Breast epithelium (tissue), 4 donors: ENCODE results near the gene SYT9. TPM values are rescaled to one million over a fixed set of nuclear protein-coding genes. Genes with fewer than 3 reads are reported as not detected.

ENCODE experiments used
- DNase-seq, 2 donors: peaks; one replicate each; pipeline ENCODE4 v3.0.0-alpha.2; 2019; ENCODE audit warnings: low spot score in 2 of 2
- H3K27ac ChIP-seq, 2 donors: fragments of 200-600 bp; sonication (generic) in 1 of 2; one replicate each; pipeline ENCODE4 v1.5.1; 2016 to 2019; ENCODE audit warnings: mild to moderate bottlenecking in 1 of 2
- H3K27me3 ChIP-seq, 2 donors: fragments of 200-600 bp; sonication (generic) in 1 of 2; one replicate each; pipeline versions ENCODE4 v1.5.1 to v1.6.0; 2017 to 2019; ENCODE audit warnings: control low read depth in 1 of 2, mild to moderate bottlenecking in 1 of 2
- H3K36me3 ChIP-seq: fragments of 200-600 bp; one replicate; pipeline ENCODE4 v1.5.1; 2019
- H3K4me1 ChIP-seq, 2 donors: fragments of 200-600 bp; sonication (generic); one replicate each; pipeline ENCODE4 v1.5.1; 2016 to 2019; ENCODE audit warnings: control low read depth in 1 of 2
- H3K4me3 ChIP-seq, 3 donors: fragments of 200-600 bp; sonication (generic); 1 replicate in 2 of 3; 2 replicates in 1 of 3; pipeline ENCODE4 v1.5.1; 2016 to 2019; ENCODE audit warnings: mild to moderate bottlenecking in 3 of 3, moderate library complexity in 2 of 3
- H3K9me3 ChIP-seq, 2 donors: fragments of 200-600 bp; sonication (generic) in 1 of 2; one replicate each; pipeline ENCODE4 v1.5.1; 2016 to 2019; ENCODE audit warnings: control low read depth in 1 of 2
- POLR2A ChIP-seq: fragments of 450-650 bp; IDR thresholded peaks from one replicate; pipeline ENCODE4 v1.6.1; 2016; ENCODE audit warnings: antibody characterized with exemption, mild to moderate bottlenecking, moderate library complexity
- POLR2AphosphoS5 ChIP-seq, 3 donors: sonication (generic); formaldehyde crosslinking; IDR thresholded peaks; one replicate each; pipeline ENCODE4 v1.6.1; 2017; ENCODE audit warnings: antibody characterized with exemption in 3 of 3
- intact Hi-C: fragments of 100-400 bp; cut with DNase I; formaldehyde crosslinking; loops from one replicate; pipeline ENCODE4 v1.15.1; 2023; ENCODE audit warnings: low total_unique reads
- total RNA-seq, 3 donors: library from RNA; depleted of rRNA; stranded (reverse); fragments of >200 nt; gene quantifications; one replicate each; pipeline ENCODE4 v1.1.0, GENCODE V29; 2016
- TF ChIP-seq, protein P1 (sequence below), 3 donors: fragments of 450-650 bp; IDR thresholded peaks; one replicate each; pipeline ENCODE4 v1.5.1; 2016 to 2017; ENCODE audit warnings: antibody characterized with exemption in 3 of 3, mild to moderate bottlenecking in 3 of 3, moderate library complexity in 3 of 3

SYT9 gene
- total RNA-seq, 3 donors from 2014 or later, result 0.33 to 0.73 TPM; not detected in 1

DNA sequence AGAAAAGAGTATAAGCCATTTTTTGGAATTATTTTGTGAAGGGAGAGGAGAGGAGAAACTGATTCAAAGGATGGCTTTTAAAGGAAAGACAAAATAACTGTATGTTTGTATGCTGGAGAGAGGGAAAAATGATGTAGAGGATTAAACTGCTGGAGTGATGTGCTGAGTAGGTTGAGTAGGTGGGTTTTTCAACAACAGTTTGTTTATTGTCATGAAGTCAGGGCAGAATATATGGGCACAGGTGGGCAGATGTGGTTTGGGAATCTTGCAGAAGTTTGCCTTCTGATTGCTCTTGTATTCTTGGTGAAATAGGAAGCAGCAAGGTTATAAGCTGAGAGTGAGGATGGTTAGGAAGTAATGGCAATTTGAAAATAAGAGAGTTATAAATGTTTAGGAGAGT lies 12.1 kb downstream of the SYT9 start:
- no peak for DNase-seq
- H3K27ac ChIP-seq, result no peak overlapping the region
- no peaks in the 10 kb centered on the region for H3K9me3 ChIP-seq
- intact Hi-C loops, result no loop called here
- no peak overlapping the region for H3K4me3 ChIP-seq
- H3K36me3 ChIP-seq, result no peaks in the 10 kb centered on the region
- no peaks in the 10 kb centered on the region for H3K4me1 ChIP-seq
- H3K27me3 ChIP-seq, result no peaks in the 10 kb centered on the region
- TF ChIP-seq POLR2A (no peak), POLR2AphosphoS5 (IDR thresholded peaks at IDR 0.05) (no peak)
- TF ChIP-seq, protein P1, sequence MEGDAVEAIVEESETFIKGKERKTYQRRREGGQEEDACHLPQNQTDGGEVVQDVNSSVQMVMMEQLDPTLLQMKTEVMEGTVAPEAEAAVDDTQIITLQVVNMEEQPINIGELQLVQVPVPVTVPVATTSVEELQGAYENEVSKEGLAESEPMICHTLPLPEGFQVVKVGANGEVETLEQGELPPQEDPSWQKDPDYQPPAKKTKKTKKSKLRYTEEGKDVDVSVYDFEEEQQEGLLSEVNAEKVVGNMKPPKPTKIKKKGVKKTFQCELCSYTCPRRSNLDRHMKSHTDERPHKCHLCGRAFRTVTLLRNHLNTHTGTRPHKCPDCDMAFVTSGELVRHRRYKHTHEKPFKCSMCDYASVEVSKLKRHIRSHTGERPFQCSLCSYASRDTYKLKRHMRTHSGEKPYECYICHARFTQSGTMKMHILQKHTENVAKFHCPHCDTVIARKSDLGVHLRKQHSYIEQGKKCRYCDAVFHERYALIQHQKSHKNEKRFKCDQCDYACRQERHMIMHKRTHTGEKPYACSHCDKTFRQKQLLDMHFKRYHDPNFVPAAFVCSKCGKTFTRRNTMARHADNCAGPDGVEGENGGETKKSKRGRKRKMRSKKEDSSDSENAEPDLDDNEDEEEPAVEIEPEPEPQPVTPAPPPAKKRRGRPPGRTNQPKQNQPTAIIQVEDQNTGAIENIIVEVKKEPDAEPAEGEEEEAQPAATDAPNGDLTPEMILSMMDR (IDR thresholded peaks at IDR 0.05), result no peak

DNA sequence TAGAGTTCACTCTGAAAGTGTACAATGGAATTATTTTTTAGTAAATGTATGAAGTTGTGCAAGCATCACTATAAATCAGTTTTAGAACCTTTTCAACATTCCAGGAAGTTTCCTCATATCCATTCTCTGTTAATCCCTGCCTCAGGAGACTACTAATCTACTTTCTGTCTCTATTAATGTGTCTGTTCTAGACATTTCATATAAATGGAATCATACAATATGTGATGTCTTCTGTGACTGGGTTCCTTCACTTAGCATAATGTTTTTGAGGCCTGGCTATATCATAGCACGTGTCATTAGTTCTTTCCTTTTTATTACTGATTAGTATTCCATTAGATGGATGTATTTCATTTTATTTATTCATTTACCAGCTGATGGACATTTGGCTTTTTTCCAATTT lies 17.1 kb downstream of the SYT9 start:
- Histone ChIP-seq H3K27ac (no peak overlapping the region), H3K27me3 (no peaks in the 10 kb centered on the region), H3K4me3 (no peak overlapping the region), H3K4me1 (no peaks in the 10 kb centered on the region), H3K36me3 (no peaks in the 10 kb centered on the region), H3K9me3 (no peaks in the 10 kb centered on the region)
- TF ChIP-seq POLR2A, result no peak
- TF ChIP-seq POLR2AphosphoS5 (IDR thresholded peaks at IDR 0.05), result no peak
- TF ChIP-seq, protein P1 (IDR thresholded peaks at IDR 0.05), result no peak
- intact Hi-C loops, result no loop called here
- no peak for DNase-seq

DNA sequence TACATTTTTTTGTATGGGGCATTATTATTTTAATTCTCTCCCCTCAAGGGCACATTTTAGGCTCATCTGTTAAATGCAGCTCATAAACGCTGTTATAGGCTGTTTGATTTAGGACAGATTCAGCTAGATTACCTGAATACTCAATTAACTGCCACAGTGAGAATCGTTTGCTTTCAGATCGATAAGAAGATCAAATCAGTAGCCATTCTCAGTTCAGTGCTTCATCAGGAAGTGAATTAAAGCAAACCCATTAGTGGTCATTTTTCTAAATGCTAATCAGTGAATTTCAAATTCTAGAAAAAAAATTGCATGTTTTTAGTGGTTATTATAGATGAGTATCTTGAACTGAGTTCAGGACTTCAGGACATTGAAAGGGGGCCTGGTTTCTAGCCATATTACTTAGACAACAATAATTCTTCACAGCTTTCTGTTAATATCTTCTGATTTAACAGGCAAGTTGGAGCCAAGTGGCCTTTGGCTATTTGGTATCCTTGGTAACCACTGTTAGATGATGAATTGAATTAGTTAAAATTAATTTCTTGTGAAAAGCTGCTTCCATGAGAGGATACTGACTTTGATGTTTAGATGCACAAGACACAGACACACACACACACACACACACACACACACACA lies 18.6 kb downstream of the SYT9 start:
- no peaks in the 10 kb centered on the region for H3K4me1 ChIP-seq
- TF ChIP-seq POLR2AphosphoS5 (IDR thresholded peaks at IDR 0.05), result no peak
- no peak for TF ChIP-seq POLR2A
- TF ChIP-seq, protein P1 (IDR thresholded peaks at IDR 0.05), result no peak
- H3K36me3 ChIP-seq, result no peaks in the 10 kb centered on the region
- H3K9me3 ChIP-seq, result no peaks in the 10 kb centered on the region
- no peaks in the 10 kb centered on the region for H3K27me3 ChIP-seq
- H3K4me3 ChIP-seq, result no peak overlapping the region
- DNase-seq, result no peak
- intact Hi-C loops, result no loop called here
- no peak overlapping the region for H3K27ac ChIP-seq

DNA sequence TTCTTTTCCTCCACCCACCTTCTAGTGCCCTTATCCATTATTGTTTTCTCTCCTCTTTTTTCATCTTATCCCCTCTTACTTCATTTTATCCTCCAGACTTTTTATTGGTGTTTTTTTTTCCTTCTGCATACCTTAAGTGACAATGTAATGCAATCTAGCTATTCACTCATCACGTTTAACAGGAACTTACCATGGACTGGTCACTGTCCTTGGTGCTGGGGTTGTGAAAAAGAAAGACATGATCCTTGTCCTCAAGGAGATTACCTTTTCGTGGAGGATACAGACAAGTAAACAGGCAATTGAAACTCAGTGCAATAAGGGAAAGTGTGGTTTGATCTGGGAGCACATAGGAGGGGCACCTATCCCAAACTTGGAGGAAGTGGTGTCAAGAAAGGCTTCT lies 20.7 kb downstream of the SYT9 start:
- Histone ChIP-seq H3K27me3 (no peaks in the 10 kb centered on the region), H3K4me3 (no peak overlapping the region), H3K27ac (no peak overlapping the region), H3K4me1 (no peaks in the 10 kb centered on the region), H3K9me3 (no peaks in the 10 kb centered on the region), H3K36me3 (no peaks in the 10 kb centered on the region)
- no peak for DNase-seq
- TF ChIP-seq, protein P1 (IDR thresholded peaks at IDR 0.05), result no peak
- no peak for TF ChIP-seq POLR2A
- intact Hi-C loops, result no loop called here

DNA sequence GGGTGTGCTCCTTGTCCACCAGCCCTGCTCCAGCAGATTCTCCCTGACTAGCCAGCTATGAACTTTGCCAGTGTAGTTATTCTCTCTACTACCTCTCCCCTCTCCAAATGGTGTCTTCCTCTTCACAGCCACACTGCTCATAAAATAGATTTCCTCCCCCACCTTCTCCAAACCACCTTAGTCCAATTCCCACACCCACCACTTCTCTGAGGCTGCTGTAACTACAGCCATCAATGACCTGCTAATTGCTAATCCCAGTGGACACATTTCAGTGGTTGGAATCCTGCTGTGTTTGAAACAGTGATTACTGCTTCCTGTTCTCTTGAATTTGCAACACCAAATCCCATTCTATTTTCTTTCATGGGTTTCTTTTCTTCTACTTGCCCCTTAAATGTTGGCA lies 23.4 kb downstream of the SYT9 start:
- Histone ChIP-seq H3K27me3 (no peaks in the 10 kb centered on the region), H3K4me3 (no peak overlapping the region), H3K27ac (no peak overlapping the region), H3K36me3 (no peaks in the 10 kb centered on the region), H3K9me3 (no peaks in the 10 kb centered on the region), H3K4me1 (no peaks in the 10 kb centered on the region)
- TF ChIP-seq, protein P1 (IDR thresholded peaks at IDR 0.05), result no peak
- intact Hi-C loops, result no loop called here
- DNase-seq, result no peak
